HEK293 (cell line): ENCODE data around the gene PDE1C.

Experiments used
- CTCF ChIA-PET: fragments of 350-600 bp; formaldehyde crosslinking; extraction: SDS; loops from one replicate; lab custom pipeline; 2021; ENCODE audit warnings: antibody characterized with exemption; lab: Yijun Ruan, JAX
- POLR2A ChIA-PET: fragments of 300-600 bp; formaldehyde crosslinking; extraction: SDS; loops from one replicate; lab custom pipeline; 2020; ENCODE audit warnings: antibody characterized with exemption, inconsistent platforms; lab: Yijun Ruan, JAX
- H3K27ac ChIP-seq: fragments of 200-500 bp; sonication (Bioruptor generic); 2 replicates; pipeline ENCODE4 v1.5.1; 2014; ENCODE audit warnings: low read depth, low read length, control low read depth, inconsistent platforms; ENCODE audit errors: extremely low read depth
- H3K36me3 ChIP-seq, 2 experiments: fragments of 200-500 bp in 1 of 2; sonication (Bioruptor generic) in 1 of 2; 1 replicate in 1 of 2; 2 replicates in 1 of 2; pipeline ENCODE4 v1.5.1; 2014 to 2017; ENCODE audit warnings: inconsistent platforms in 2 of 2, low read length in 2 of 2; ENCODE audit not compliant: control insufficient read depth in 2 of 2, insufficient read depth in 1 of 2
- H3K4me1 ChIP-seq: fragments of 200-500 bp; sonication (Bioruptor generic); 2 replicates; pipeline ENCODE4 v1.5.1; 2014; ENCODE audit warnings: mild to moderate bottlenecking, low read length, inconsistent platforms; ENCODE audit not compliant: control insufficient read depth, insufficient read depth
- H3K4me3 ChIP-seq: 2 replicates; pipeline ENCODE4 v1.5.1; 2011; ENCODE audit warnings: low read depth, mild to moderate bottlenecking, control low read depth, low read length, moderate library complexity
- H3K9me3 ChIP-seq: fragments of 200-500 bp; sonication (Bioruptor generic); 2 replicates; pipeline ENCODE4 v1.5.1; 2014; ENCODE audit warnings: low read depth, low read length, inconsistent platforms; ENCODE audit not compliant: control insufficient read depth, insufficient read depth
- BCL11B ChIP-seq: fragments of 450-650 bp; formaldehyde crosslinking; IDR thresholded peaks from 2 replicates; pipeline ENCODE4 v1.5.1; 2016; ENCODE audit warnings: low read depth, missing biosample characterization, missing genetic modification characterization
- HOXC10 ChIP-seq: sonication (generic); formaldehyde crosslinking; IDR thresholded peaks from 2 replicates; pipeline ENCODE4 v1.8.1; 2023; ENCODE audit warnings: mild to moderate bottlenecking, missing genetic modification reagents
- KLF8 ChIP-seq: fragments of 450-650 bp; formaldehyde crosslinking; IDR thresholded peaks from 2 replicates; pipeline ENCODE4 v1.5.1; 2016; ENCODE audit warnings: missing biosample characterization, missing genetic modification characterization
- SALL2 ChIP-seq: fragments of 450-650 bp; formaldehyde crosslinking; IDR thresholded peaks from 2 replicates; pipeline ENCODE4 v1.5.0; 2017; ENCODE audit warnings: missing biosample characterization, mild to moderate bottlenecking, missing genetic modification characterization, borderline replicate concordance
- SCRT1 ChIP-seq: fragments of 450-650 bp; formaldehyde crosslinking; IDR thresholded peaks from 2 replicates; pipeline ENCODE4 v1.5.1; 2016; ENCODE audit warnings: missing biosample characterization, missing genetic modification characterization, borderline replicate concordance
- SP3 ChIP-seq: fragments of 450-650 bp; formaldehyde crosslinking; IDR thresholded peaks from 2 replicates; pipeline ENCODE4 v1.5.1; 2016; ENCODE audit warnings: missing biosample characterization, missing genetic modification characterization
- ZBTB8A ChIP-seq: fragments of 450-650 bp; formaldehyde crosslinking; IDR thresholded peaks from 2 replicates; pipeline ENCODE4 v1.5.1; 2016; ENCODE audit warnings: missing biosample characterization, missing genetic modification characterization
- ZFP69B ChIP-seq: fragments of 450-650 bp; formaldehyde crosslinking; IDR thresholded peaks from 2 replicates; pipeline ENCODE4 v1.5.1; 2016; ENCODE audit warnings: missing biosample characterization, missing genetic modification characterization
- ZIC2 ChIP-seq: fragments of 450-650 bp; formaldehyde crosslinking; IDR thresholded peaks from 2 replicates; pipeline ENCODE4 v1.5.1; 2016; ENCODE audit warnings: missing biosample characterization, missing genetic modification characterization
- ZNF10 ChIP-seq: fragments of 450-650 bp; formaldehyde crosslinking; IDR thresholded peaks from 2 replicates; pipeline ENCODE4 v1.5.1; 2017; ENCODE audit warnings: missing biosample characterization, missing genetic modification characterization
- ZNF16 ChIP-seq: fragments of 450-650 bp; formaldehyde crosslinking; IDR thresholded peaks from 2 replicates; pipeline ENCODE4 v1.5.1; 2016; ENCODE audit warnings: low read depth, missing biosample characterization, missing genetic modification characterization
- ZNF391 ChIP-seq: fragments of 450-650 bp; formaldehyde crosslinking; IDR thresholded peaks from 2 replicates; pipeline ENCODE4 v1.5.1; 2016; ENCODE audit warnings: low read depth, missing biosample characterization, missing genetic modification characterization, borderline replicate concordance
- ZNF394 ChIP-seq: fragments of 450-650 bp; formaldehyde crosslinking; IDR thresholded peaks from 2 replicates; pipeline ENCODE4 v1.5.1; 2016; ENCODE audit warnings: missing biosample characterization, missing genetic modification characterization, mild to moderate bottlenecking, moderate library complexity, borderline replicate concordance
- ZNF423 ChIP-seq: fragments of 450-650 bp; formaldehyde crosslinking; IDR thresholded peaks from 2 replicates; pipeline ENCODE4 v1.5.1; 2016; ENCODE audit warnings: missing biosample characterization, missing genetic modification characterization
- ZNF529 ChIP-seq: fragments of 450-650 bp; formaldehyde crosslinking; IDR thresholded peaks from 2 replicates; pipeline ENCODE4 v1.5.1; 2017; ENCODE audit warnings: missing genetic modification characterization, missing biosample characterization; ENCODE audit not compliant: insufficient replicate concordance
- ZNF549 ChIP-seq: fragments of 450-650 bp; IDR thresholded peaks from 2 replicates; pipeline ENCODE4 v1.5.1; 2018; ENCODE audit warnings: missing biosample characterization, missing genetic modification characterization, mild to moderate bottlenecking, inconsistent platforms, moderate library complexity
- ZNF654 ChIP-seq: fragments of 450-650 bp; formaldehyde crosslinking; IDR thresholded peaks from 2 replicates; pipeline ENCODE4 v1.5.1; 2016; ENCODE audit warnings: low read depth, missing biosample characterization, missing genetic modification characterization
- ZNF670 ChIP-seq: fragments of 450-650 bp; formaldehyde crosslinking; IDR thresholded peaks from 2 replicates; pipeline ENCODE4 v1.5.1; 2016; ENCODE audit warnings: missing biosample characterization, missing genetic modification characterization, low read depth
- ZNF777 ChIP-seq: fragments of 450-650 bp; formaldehyde crosslinking; IDR thresholded peaks from 2 replicates; pipeline ENCODE4 v1.5.1; 2017; ENCODE audit warnings: missing biosample characterization, missing genetic modification characterization, borderline replicate concordance
- TF ChIP-seq, protein P1 (sequence below): fragments of 450-650 bp; IDR thresholded peaks from 2 replicates; pipeline ENCODE4 v1.5.1; 2018; ENCODE audit warnings: missing biosample characterization, mild to moderate bottlenecking, missing genetic modification characterization
- TF ChIP-seq, protein P2 (sequence below): fragments of 450-650 bp; formaldehyde crosslinking; IDR thresholded peaks from 2 replicates; pipeline ENCODE4 v1.5.1; 2016; ENCODE audit warnings: missing biosample characterization, missing genetic modification characterization
- TF ChIP-seq, protein P3 (sequence below): fragments of 450-650 bp; IDR thresholded peaks from 2 replicates; pipeline ENCODE4 v1.5.1; 2018; ENCODE audit warnings: missing biosample characterization, missing genetic modification characterization
- TF ChIP-seq, protein P4 (sequence below): fragments of 450-650 bp; formaldehyde crosslinking; IDR thresholded peaks from 2 replicates; pipeline ENCODE4 v1.5.1; 2016; ENCODE audit warnings: missing biosample characterization, missing genetic modification characterization
- TF ChIP-seq, protein P5 (sequence below): fragments of 450-650 bp; formaldehyde crosslinking; IDR thresholded peaks from 2 replicates; pipeline ENCODE4 v1.5.1; 2016; ENCODE audit warnings: missing biosample characterization, missing genetic modification characterization

Gene PDE1C

DNA sequence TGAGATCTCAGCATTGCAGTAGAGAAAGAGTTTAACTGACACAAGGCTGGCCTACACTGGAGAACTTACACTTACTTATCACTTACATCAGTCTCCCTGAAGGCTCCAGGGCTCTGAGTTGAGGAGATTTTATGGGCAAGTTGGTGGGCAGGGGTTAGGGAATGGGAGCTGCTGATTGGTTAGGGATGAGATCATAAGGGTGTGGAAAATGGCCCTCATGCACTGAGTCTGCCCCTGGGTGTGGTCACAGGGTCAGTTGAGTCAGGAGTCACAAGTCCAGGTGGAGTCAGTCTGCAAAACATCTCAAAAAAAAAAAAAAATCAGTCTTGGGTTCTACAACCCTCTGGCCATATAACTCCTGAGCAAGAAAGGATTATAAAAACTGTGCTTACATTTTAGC is 322.7 kb downstream of the PDE1C start (continued):
- TF ChIP-seq, protein P1, sequence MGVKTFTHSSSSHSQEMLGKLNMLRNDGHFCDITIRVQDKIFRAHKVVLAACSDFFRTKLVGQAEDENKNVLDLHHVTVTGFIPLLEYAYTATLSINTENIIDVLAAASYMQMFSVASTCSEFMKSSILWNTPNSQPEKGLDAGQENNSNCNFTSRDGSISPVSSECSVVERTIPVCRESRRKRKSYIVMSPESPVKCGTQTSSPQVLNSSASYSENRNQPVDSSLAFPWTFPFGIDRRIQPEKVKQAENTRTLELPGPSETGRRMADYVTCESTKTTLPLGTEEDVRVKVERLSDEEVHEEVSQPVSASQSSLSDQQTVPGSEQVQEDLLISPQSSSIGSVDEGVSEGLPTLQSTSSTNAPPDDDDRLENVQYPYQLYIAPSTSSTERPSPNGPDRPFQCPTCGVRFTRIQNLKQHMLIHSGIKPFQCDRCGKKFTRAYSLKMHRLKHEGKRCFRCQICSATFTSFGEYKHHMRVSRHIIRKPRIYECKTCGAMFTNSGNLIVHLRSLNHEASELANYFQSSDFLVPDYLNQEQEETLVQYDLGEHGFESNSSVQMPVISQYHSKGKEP: no peak
- TF ChIP-seq ZBTB8A: no peak
- TF ChIP-seq, protein P2, sequence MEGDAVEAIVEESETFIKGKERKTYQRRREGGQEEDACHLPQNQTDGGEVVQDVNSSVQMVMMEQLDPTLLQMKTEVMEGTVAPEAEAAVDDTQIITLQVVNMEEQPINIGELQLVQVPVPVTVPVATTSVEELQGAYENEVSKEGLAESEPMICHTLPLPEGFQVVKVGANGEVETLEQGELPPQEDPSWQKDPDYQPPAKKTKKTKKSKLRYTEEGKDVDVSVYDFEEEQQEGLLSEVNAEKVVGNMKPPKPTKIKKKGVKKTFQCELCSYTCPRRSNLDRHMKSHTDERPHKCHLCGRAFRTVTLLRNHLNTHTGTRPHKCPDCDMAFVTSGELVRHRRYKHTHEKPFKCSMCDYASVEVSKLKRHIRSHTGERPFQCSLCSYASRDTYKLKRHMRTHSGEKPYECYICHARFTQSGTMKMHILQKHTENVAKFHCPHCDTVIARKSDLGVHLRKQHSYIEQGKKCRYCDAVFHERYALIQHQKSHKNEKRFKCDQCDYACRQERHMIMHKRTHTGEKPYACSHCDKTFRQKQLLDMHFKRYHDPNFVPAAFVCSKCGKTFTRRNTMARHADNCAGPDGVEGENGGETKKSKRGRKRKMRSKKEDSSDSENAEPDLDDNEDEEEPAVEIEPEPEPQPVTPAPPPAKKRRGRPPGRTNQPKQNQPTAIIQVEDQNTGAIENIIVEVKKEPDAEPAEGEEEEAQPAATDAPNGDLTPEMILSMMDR: no peak
- no peak for TF ChIP-seq BCL11B (tag by site-specific recombination)
- TF ChIP-seq KLF8: no peak
- TF ChIP-seq ZNF16: no peak
- TF ChIP-seq SP3: no peak
- TF ChIP-seq, protein P3, sequence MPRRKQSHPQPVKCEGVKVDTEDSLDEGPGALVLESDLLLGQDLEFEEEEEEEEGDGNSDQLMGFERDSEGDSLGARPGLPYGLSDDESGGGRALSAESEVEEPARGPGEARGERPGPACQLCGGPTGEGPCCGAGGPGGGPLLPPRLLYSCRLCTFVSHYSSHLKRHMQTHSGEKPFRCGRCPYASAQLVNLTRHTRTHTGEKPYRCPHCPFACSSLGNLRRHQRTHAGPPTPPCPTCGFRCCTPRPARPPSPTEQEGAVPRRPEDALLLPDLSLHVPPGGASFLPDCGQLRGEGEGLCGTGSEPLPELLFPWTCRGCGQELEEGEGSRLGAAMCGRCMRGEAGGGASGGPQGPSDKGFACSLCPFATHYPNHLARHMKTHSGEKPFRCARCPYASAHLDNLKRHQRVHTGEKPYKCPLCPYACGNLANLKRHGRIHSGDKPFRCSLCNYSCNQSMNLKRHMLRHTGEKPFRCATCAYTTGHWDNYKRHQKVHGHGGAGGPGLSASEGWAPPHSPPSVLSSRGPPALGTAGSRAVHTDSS (tag by site-specific recombination): no peak
- TF ChIP-seq ZIC2 (tag by site-specific recombination): no peak
- no peak for TF ChIP-seq HOXC10
- TF ChIP-seq, protein P4, sequence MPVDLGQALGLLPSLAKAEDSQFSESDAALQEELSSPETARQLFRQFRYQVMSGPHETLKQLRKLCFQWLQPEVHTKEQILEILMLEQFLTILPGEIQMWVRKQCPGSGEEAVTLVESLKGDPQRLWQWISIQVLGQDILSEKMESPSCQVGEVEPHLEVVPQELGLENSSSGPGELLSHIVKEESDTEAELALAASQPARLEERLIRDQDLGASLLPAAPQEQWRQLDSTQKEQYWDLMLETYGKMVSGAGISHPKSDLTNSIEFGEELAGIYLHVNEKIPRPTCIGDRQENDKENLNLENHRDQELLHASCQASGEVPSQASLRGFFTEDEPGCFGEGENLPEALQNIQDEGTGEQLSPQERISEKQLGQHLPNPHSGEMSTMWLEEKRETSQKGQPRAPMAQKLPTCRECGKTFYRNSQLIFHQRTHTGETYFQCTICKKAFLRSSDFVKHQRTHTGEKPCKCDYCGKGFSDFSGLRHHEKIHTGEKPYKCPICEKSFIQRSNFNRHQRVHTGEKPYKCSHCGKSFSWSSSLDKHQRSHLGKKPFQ (tag by site-specific recombination): no peak
- no peak for TF ChIP-seq ZNF423 (tag by site-specific recombination)

DNA sequence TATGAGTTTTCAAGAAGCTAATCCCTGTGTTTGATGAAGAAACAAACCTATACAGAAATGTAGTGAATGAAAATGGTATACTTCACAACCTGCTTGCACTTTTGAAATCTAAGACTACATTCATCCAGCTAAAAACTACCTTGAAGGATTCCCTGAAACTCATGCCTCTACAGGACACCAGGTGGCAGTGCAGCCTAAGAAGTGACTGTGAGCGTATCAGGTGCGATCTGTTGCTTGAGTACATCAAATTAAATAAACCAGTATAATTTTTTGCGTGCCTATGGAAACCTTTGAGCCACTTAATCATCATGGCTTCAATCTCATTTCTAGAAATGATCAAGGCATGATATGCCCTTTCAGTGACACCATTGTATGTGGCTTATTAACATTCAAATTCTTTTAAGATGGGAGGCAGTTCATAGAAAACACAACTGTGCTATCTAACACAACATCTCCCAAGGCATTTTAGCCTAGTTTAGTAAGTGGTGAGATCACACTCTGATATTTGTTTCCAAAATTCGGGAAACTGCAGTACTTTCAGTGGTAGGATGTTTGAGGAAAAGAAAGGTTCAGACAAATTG is 325.8 kb downstream of the PDE1C start:
- POLR2A ChIA-PET: no interaction called here
- Histone ChIP-seq H3K9me3 (no peaks in the 10 kb centered on the region), H3K4me3 (no peak overlapping the region), H3K36me3 (no peaks in the 10 kb centered on the region), H3K4me1 (no peaks in the 10 kb centered on the region), H3K27ac (no peak overlapping the region)
- CTCF ChIA-PET: interaction anchor here (0.6 to 3.7 kb wide), 29 partner anchors 10 to 1713 kb away, joined by 3 to 62 read pairs (median 4); no protein-coding TSS in a partner anchor
- TF ChIP-seq ZNF777 (tag by site-specific recombination) (no peak), ZNF394 (no peak), KLF8 (no peak), ZFP69B (tag by site-specific recombination) (no peak), SALL2 (tag by site-specific recombination) (no peak), SCRT1 (peak; percentile 63; the same call in 1 of the 2 replicates), ZNF529 (no peak), ZNF391 (tag by site-specific recombination) (no peak), ZNF10 (tag by site-specific recombination) (no peak), ZNF549 (tag by site-specific recombination) (no peak), ZBTB8A (no peak), ZNF670 (tag by site-specific recombination) (no peak), ZNF654 (tag by site-specific recombination) (peak; percentile 68)
- TF ChIP-seq, protein P2: 0 out of 2 replicates have a peak, but pooled peaks have one; percentile 17
- TF ChIP-seq, protein P5, sequence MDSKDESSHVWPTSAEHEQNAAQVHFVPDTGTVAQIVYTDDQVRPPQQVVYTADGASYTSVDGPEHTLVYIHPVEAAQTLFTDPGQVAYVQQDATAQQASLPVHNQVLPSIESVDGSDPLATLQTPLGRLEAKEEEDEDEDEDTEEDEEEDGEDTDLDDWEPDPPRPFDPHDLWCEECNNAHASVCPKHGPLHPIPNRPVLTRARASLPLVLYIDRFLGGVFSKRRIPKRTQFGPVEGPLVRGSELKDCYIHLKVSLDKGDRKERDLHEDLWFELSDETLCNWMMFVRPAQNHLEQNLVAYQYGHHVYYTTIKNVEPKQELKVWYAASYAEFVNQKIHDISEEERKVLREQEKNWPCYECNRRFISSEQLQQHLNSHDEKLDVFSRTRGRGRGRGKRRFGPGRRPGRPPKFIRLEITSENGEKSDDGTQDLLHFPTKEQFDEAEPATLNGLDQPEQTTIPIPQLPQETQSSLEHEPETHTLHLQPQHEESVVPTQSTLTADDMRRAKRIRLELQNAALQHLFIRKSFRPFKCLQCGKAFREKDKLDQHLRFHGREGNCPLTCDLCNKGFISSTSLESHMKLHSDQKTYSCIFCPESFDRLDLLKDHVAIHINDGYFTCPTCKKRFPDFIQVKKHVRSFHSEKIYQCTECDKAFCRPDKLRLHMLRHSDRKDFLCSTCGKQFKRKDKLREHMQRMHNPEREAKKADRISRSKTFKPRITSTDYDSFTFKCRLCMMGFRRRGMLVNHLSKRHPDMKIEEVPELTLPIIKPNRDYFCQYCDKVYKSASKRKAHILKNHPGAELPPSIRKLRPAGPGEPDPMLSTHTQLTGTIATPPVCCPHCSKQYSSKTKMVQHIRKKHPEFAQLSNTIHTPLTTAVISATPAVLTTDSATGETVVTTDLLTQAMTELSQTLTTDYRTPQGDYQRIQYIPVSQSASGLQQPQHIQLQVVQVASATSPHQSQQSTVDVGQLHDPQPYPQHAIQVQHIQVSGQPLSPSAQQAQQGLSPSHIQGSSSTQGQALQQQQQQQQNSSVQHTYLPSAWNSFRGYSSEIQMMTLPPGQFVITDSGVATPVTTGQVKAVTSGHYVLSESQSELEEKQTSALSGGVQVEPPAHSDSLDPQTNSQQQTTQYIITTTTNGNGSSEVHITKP (tag by site-specific recombination): no peak
